ENCODE results near the gene ITPKC. TPM values are rescaled to one million over a fixed set of nuclear protein-coding genes. Genes with fewer than 3 reads are reported as not detected.

ITPKC gene
- total RNA-seq, 1 experiment from 2014 or later: 25.3 TPM

GRCh38 chr19:40700083-40700482 lies 16.8 kb upstream of the ITPKC start:
- Mint-ChIP-seq H3K27me3 (ENCODE audit: unreplicated experiment) (no peaks in the 10 kb centered on the region), H3K4me1 (ENCODE audit: low read depth, unreplicated experiment) (no peaks in the 10 kb centered on the region), H3K9me3 (ENCODE audit: low read depth, unreplicated experiment) (no peaks in the 10 kb centered on the region), H3K27ac (ENCODE audit: unreplicated experiment) (no peak overlapping the region), H3K36me3 (ENCODE audit: insufficient read depth, unreplicated experiment) (peaks cover 59% of the 10 kb centered on the region), H3K4me3 (ENCODE audit: low read depth, unreplicated experiment) (no peak overlapping the region)
- no peak for DNase-seq
- CTCF ChIA-PET: no interaction called here
- TF ChIP-seq, protein P1, sequence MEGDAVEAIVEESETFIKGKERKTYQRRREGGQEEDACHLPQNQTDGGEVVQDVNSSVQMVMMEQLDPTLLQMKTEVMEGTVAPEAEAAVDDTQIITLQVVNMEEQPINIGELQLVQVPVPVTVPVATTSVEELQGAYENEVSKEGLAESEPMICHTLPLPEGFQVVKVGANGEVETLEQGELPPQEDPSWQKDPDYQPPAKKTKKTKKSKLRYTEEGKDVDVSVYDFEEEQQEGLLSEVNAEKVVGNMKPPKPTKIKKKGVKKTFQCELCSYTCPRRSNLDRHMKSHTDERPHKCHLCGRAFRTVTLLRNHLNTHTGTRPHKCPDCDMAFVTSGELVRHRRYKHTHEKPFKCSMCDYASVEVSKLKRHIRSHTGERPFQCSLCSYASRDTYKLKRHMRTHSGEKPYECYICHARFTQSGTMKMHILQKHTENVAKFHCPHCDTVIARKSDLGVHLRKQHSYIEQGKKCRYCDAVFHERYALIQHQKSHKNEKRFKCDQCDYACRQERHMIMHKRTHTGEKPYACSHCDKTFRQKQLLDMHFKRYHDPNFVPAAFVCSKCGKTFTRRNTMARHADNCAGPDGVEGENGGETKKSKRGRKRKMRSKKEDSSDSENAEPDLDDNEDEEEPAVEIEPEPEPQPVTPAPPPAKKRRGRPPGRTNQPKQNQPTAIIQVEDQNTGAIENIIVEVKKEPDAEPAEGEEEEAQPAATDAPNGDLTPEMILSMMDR (IDR thresholded peaks at IDR 0.05; ENCODE audit: unreplicated experiment): no peak
- BruUV-seq (replicated peaks): no TSS peak
- intact Hi-C loops (cut with micrococcal nuclease; ENCODE audit: unreplicated experiment): no loop called here

DNA sequence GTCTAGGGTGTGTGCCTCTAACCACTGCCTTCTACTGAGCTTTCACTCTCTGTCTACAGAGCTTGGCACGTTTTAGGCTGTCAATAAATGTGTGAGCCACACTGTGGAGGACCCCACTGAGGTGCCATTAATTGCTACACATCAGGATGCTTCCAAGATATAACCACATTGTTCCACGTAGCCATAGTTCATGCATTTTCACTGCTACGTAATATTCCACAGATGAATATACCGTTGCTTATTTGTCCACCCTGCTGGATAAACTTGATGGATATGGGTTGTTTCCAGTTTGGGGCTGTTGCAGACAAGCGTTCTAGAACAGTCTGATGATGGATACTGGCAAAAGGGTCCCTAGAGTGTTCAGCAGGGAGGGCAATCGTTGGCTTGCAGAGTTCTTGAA lies 15.2 kb upstream of the ITPKC start:
- H3K4me3 Mint-ChIP-seq (ENCODE audit: low read depth, unreplicated experiment): no peak overlapping the region
- TF ChIP-seq, protein P1 (IDR thresholded peaks at IDR 0.05; ENCODE audit: unreplicated experiment): no peak
- H3K27me3 Mint-ChIP-seq (ENCODE audit: unreplicated experiment): no peaks in the 10 kb centered on the region
- CTCF ChIA-PET: no interaction called here
- intact Hi-C loops (cut with micrococcal nuclease; ENCODE audit: unreplicated experiment): no loop called here
- no peaks in the 10 kb centered on the region for H3K4me1 Mint-ChIP-seq (ENCODE audit: low read depth, unreplicated experiment)
- no peak for DNase-seq
- H3K36me3 Mint-ChIP-seq (ENCODE audit: insufficient read depth, unreplicated experiment): peaks cover 61% of the 10 kb centered on the region
- H3K27ac Mint-ChIP-seq (ENCODE audit: unreplicated experiment): no peak overlapping the region
- no peaks in the 10 kb centered on the region for H3K9me3 Mint-ChIP-seq (ENCODE audit: low read depth, unreplicated experiment)
- BruUV-seq (replicated peaks): no TSS peak

GRCh38 chr19:40702337-40703012 lies 14.4 kb upstream of the ITPKC start:
- peaks cover 60% of the 10 kb centered on the region for H3K36me3 Mint-ChIP-seq (ENCODE audit: insufficient read depth, unreplicated experiment)
- no peaks in the 10 kb centered on the region for H3K27me3 Mint-ChIP-seq (ENCODE audit: unreplicated experiment)
- DNase-seq: no peak
- no peak overlapping the region for H3K4me3 Mint-ChIP-seq (ENCODE audit: low read depth, unreplicated experiment)
- no peak overlapping the region for H3K27ac Mint-ChIP-seq (ENCODE audit: unreplicated experiment)
- intact Hi-C loops (cut with micrococcal nuclease; ENCODE audit: unreplicated experiment): no loop called here
- BruUV-seq (replicated peaks): no TSS peak
- CTCF ChIA-PET: no interaction called here
- no peaks in the 10 kb centered on the region for H3K4me1 Mint-ChIP-seq (ENCODE audit: low read depth, unreplicated experiment)
- TF ChIP-seq, protein P1 (IDR thresholded peaks at IDR 0.05; ENCODE audit: unreplicated experiment): no peak
- no peaks in the 10 kb centered on the region for H3K9me3 Mint-ChIP-seq (ENCODE audit: low read depth, unreplicated experiment)

DNA sequence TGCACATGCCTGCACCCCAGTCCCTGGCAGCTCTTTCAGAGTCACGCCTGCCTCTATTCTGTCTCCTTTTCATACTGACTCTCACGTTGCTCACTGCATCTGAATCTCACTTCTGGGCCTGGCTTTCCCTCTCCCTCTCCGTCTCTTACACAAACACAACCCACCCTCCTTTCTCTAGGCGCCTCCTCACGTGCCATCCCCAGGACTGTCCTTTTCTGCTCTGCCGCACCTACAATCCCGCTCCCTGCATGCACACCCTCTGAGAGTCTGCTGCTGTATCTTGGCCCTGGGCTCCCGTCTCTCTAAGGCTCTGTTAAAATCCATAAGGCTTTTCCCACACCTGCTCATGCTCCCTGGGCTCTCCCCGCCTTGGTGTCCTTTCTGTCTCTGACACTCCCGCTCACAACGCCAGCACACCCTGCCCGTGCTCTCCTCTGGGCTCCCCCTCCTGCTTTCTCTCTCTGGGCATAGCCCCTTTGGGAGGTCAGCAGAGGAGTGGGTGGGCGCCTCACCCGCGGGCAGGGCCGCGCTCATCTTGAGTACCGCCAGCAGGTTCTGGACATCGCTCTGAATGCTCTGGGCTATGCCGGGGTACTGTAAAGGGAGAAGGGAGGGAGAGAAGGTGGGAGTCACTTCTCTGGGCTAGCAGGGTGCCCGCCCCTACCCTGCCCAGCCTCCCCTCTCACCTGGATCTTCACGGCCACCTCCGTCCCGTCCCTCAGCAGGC lies 13.7 kb upstream of the ITPKC start:
- Mint-ChIP-seq H3K27me3 (ENCODE audit: unreplicated experiment) (no peaks in the 10 kb centered on the region), H3K4me3 (ENCODE audit: low read depth, unreplicated experiment) (no peak overlapping the region), H3K36me3 (ENCODE audit: insufficient read depth, unreplicated experiment) (peaks cover 60% of the 10 kb centered on the region), H3K4me1 (ENCODE audit: low read depth, unreplicated experiment) (no peaks in the 10 kb centered on the region), H3K9me3 (ENCODE audit: low read depth, unreplicated experiment) (no peaks in the 10 kb centered on the region), H3K27ac (ENCODE audit: unreplicated experiment) (no peak overlapping the region)
- TF ChIP-seq, protein P1 (IDR thresholded peaks at IDR 0.05; ENCODE audit: unreplicated experiment): no peak
- CTCF ChIA-PET: no interaction called here
- no peak for DNase-seq
- intact Hi-C loops (cut with micrococcal nuclease; ENCODE audit: unreplicated experiment): no loop called here
- no TSS peak for BruUV-seq (replicated peaks)
